Left lobe of liver (tissue), 2 donors: ENCODE measurements around the gene LPIN1. TPM values are rescaled to one million over a fixed set of nuclear protein-coding genes. Genes with fewer than 3 reads are reported as not detected.
"Not testable (repeated sequence)": the region's sequence is repeated elsewhere in the genome, so short reads cannot be mapped to it uniquely, and the experiment has no call there.

Experiments
- ATAC-seq: fragments of 200-7000 bp; cut with Tn5 transposase; one replicate; pipeline ENCODE4 v1.9.1; 2020; ENCODE audit warnings: mild to moderate bottlenecking, moderate library complexity
- DNase-seq: peaks from one replicate; pipeline ENCODE4 v3.0.0-alpha.2; 2020; ENCODE audit warnings: low spot score
- total RNA-seq: library from RNA; stranded (reverse); gene quantifications from one replicate; pipeline ENCODE4 v1.2.1, GENCODE V29; 2021
- donor health status: DM: no; HTN: no; CAD: no; lungs with moderate emphysema.
- donor health status: DM: no; HTN: yes; CAD: no.

LPIN1 gene
- total RNA-seq, 1 donor from 2014 or later, result 20.7 TPM

- ATAC-seq (no peak), DNase-seq (no peak)
Measured at GRCh38 chr2:11808016-11808400, 61.6 kb downstream of the LPIN1 start.

GRCh38 chr2:11809586-11810236 lies 63.3 kb downstream of the LPIN1 start:
- no peak for DNase-seq
- ATAC-seq, result no peak

DNA sequence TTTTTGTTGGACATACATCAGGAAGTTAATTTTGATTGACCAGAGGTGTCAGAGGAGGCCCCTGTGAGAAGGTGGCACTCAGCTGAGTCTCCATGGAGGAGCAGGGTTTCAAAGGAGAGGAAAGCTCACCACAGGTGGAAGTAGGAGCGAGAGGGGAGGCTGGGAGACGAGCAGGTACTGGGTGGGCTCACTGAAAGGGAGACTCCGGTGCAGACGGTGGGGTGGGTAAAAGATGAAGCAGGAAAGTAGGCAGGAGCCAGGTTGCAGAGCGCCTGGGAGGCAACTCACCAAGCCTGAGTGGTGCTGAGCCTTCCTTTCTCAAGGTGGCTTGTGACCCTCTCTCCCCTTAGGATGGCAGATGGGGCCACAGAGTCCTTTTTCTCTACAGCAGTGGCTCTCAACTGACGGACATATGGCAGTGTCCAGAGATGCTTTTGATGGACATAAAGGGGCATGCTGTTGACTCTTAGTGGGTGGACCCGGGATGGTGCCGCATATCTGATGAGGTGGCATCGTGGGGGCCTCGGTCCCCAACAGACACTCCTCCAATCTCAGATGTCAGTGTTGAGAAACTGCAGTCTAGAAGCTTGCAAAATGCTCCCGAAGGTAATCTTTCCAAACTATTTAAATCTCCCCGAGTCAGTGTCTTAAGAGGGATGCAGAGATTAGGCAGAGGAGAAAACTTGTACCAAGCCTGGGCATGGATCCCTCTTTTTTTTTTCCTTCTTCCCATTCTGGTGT lies 64.0 kb downstream of the LPIN1 start:
- DNase-seq (no peak), ATAC-seq (no peak)

GRCh38 chr2:11811036-11811654 lies 64.7 kb downstream of the LPIN1 start:
- ATAC-seq (no peak), DNase-seq (no peak)

- DNase-seq (no peak), ATAC-seq (no peak)
Measured at GRCh38 chr2:11812466-11813248, 66.2 kb downstream of the LPIN1 start.

GRCh38 chr2:11813345-11813744 lies 66.9 kb downstream of the LPIN1 start:
- ATAC-seq, DNase-seq: not testable (repeated sequence)

GRCh38 chr2:11813951-11814350 lies 67.5 kb downstream of the LPIN1 start:
- DNase-seq, result no peak
- no peak for ATAC-seq

- no peak for DNase-seq
- ATAC-seq, result no peak
Measured at GRCh38 chr2:11814979-11815510, 68.6 kb downstream of the LPIN1 start.

DNA sequence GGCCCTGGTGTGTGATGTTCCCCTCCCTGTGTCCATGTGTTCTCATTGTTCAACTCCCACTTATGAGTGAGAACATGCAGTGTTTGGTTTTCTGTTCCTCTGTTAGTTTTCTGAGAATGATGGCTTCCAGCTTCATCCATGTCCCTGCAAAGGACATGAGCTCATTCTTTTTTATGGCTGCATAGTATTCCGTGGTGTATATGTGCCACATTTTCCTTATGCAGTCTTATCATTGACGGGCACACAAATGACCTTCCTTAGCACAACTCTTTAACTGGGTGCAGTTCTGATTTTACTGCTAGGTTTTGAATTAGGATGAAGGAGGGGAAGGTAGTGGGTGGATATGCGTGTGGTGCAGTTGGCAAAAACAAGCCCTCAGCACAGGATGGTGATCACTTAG lies 70.5 kb downstream of the LPIN1 start:
- not testable (repeated sequence) for ATAC-seq, DNase-seq

GRCh38 chr2:11819235-11819729 lies 72.8 kb downstream of the LPIN1 start:
- ATAC-seq (no peak), DNase-seq (no peak)

GRCh38 chr2:11820650-11821049 lies 74.2 kb downstream of the LPIN1 start:
- ATAC-seq (no peak), DNase-seq (no peak)

DNA sequence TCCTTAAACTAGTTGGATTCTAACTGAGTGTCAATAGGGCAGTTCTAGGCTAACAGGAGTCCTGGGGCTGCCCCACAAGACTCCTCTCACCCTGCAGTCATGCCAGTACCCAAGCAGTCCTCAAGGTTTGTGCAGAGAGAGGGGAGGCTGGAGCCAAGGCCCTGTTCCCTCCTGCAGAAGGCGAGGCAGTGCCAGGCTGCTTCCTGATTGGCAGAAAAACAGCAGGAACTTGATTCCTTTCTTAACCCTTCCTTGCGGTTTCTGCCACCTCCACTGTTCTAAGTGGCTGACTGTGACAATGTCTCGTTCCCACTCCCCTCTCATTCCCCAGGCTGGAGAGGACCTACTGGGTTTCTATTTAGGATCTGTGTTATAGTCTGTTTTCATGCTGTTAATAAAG lies 75.3 kb downstream of the LPIN1 start:
- ATAC-seq (no peak), DNase-seq (no peak)

- not testable (repeated sequence) for ATAC-seq, DNase-seq
Measured at GRCh38 chr2:11822359-11822745, 75.9 kb downstream of the LPIN1 start.

- ATAC-seq, result peak; percentile 47
- no peak for DNase-seq
Measured at GRCh38 chr2:11822746-11823451, 76.5 kb downstream of the LPIN1 start.

- ATAC-seq, result no peak
- DNase-seq, result no peak
Measured at GRCh38 chr2:11824901-11825828, 78.7 kb downstream of the LPIN1 start.

DNA sequence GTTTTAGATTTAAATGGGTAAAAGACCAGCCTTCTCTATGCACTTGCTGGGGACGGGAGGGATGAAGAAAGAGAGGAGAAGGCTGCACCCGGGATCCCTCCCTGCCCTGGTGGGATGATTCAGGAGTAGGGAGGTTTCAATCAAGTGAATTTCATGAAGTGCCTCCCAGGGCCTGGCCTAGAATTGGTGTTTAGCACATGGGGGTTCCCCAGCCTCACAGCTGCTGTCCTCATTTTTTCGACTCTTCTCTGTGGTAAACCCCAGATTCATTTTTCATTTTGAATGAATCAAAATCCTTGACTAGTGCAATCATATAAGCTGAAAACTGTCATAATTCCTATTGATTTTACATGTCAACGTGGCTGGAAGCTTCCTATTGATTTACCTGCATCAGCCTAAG lies 81.1 kb downstream of the LPIN1 start:
- ATAC-seq (no peak), DNase-seq (no peak)

- ATAC-seq, result no peak
- no peak for DNase-seq
Measured at GRCh38 chr2:11828933-11829323, 82.5 kb downstream of the LPIN1 start.

- ATAC-seq, result peak; percentile 78
- DNase-seq, result peak; percentile 64
Measured at GRCh38 chr2:11829324-11829946, 83.0 kb downstream of the LPIN1 start.
